ENCODE data around the gene MED15. TPM values are rescaled to one million over a fixed set of nuclear protein-coding genes. Genes with fewer than 3 reads are reported as not detected.

The MED15 gene
- total RNA-seq, 1 donor from 2014 or later, result 105 TPM

DNA sequence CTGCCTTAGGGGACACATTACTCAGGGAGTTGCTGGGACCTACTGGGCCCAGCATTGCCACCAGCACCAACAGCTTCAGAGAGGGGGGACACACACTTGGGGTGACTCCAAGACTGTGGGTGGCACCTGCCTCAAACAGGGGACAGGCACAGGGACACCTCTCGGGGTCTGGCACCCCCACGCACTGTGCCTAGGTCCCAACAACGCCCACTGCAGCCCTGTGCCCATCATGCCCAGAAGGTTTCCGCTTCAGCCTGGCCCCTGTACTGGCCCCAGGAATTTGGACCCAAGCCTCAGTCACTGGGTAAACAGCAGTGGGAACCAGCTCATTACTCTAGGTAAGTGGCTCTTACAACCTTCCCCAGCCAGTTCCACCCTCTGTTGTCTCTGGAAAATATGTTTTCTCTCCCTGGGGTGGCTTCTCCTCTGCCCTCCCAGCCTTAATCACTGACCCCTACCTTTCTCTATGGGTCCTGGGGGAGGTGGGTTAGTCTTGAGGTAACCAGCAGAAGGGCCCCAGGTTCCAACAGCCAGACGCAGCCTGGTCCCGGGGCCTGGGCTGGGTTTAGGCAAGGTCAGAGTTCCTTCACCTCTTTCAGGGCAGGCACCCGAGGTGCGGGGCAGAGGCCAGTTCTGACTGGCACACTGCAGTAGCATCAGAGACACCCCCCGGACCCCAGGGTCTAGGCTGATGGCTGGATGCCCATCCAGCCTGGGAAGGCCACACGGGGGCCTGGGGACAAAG, 123.6 kb downstream of the MED15 start:
- TF ChIP-seq, protein P1, sequence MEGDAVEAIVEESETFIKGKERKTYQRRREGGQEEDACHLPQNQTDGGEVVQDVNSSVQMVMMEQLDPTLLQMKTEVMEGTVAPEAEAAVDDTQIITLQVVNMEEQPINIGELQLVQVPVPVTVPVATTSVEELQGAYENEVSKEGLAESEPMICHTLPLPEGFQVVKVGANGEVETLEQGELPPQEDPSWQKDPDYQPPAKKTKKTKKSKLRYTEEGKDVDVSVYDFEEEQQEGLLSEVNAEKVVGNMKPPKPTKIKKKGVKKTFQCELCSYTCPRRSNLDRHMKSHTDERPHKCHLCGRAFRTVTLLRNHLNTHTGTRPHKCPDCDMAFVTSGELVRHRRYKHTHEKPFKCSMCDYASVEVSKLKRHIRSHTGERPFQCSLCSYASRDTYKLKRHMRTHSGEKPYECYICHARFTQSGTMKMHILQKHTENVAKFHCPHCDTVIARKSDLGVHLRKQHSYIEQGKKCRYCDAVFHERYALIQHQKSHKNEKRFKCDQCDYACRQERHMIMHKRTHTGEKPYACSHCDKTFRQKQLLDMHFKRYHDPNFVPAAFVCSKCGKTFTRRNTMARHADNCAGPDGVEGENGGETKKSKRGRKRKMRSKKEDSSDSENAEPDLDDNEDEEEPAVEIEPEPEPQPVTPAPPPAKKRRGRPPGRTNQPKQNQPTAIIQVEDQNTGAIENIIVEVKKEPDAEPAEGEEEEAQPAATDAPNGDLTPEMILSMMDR (IDR thresholded peaks at IDR 0.05), result no peak
- Histone ChIP-seq H3K27me3 (ENCODE audit: low read depth) (no peaks in the 10 kb centered on the region), H3K4me1 (no peaks in the 10 kb centered on the region), H3K4me3 (no peak overlapping the region), H3K9me3 (no peaks in the 10 kb centered on the region), H3K27ac (no peak overlapping the region), H3K36me3 (no peaks in the 10 kb centered on the region)
- peak; percentile 49 to 73 for ATAC-seq
- no peak for DNase-seq
- intact Hi-C loops (cut with DNase I), result no loop called here

DNA sequence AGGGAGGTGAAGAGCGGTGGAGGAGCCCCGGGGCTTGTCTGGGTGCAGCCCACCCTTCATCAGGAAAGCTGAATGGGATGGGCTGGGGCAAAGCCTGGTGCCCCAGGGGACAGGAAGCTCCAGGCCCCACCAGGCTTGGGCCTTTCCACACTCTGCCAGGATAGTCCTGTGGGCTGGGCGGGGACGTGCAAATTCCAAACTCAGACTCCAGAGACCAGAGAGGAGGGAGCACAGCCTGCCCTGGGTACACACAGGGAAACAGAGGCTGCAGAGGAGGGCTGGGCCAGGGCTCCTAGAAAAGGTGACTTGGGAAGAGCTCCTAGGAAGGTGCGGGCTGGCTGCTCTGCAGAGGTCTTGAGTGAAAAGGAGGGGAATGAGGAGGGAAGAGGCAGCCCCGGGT, 124.7 kb downstream of the MED15 start:
- H3K27ac ChIP-seq, result no peak overlapping the region
- no peaks in the 10 kb centered on the region for H3K4me1 ChIP-seq
- TF ChIP-seq, protein P1 (IDR thresholded peaks at IDR 0.05), result no peak
- intact Hi-C loops (cut with DNase I), result no loop called here
- H3K9me3 ChIP-seq, result no peaks in the 10 kb centered on the region
- H3K27me3 ChIP-seq (ENCODE audit: low read depth), result no peaks in the 10 kb centered on the region
- DNase-seq (no peak), ATAC-seq (peak in 1 of 2 donors; percentile 6)
- H3K4me3 ChIP-seq, result no peak overlapping the region
- no peaks in the 10 kb centered on the region for H3K36me3 ChIP-seq

DNA sequence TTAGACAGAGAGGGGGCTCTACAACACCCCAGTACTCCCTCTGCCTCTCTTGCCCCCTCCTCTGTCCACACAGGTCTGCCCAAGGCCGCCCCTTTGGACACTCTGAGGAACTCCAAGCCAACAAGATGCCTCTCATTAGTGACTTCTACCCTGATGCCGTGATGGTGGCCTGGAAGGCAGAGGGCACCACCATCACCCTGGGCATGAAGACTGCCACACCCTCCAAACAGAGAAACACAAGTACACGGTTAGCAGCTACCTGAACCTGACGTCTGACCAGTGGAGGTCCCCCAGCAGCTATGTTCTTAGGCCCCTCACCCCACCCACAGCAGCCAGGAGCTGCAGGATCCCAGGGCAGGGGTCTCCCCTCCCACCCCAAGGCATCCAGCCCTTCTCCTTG, 125.1 kb downstream of the MED15 start:
- DNase-seq (no peak), ATAC-seq (no peak)
- Histone ChIP-seq H3K4me1 (no peaks in the 10 kb centered on the region), H3K4me3 (no peak overlapping the region), H3K27ac (no peak overlapping the region), H3K9me3 (no peaks in the 10 kb centered on the region), H3K36me3 (no peaks in the 10 kb centered on the region), H3K27me3 (ENCODE audit: low read depth) (no peaks in the 10 kb centered on the region)
- intact Hi-C loops (cut with DNase I), result no loop called here
- TF ChIP-seq, protein P1 (IDR thresholded peaks at IDR 0.05), result no peak

DNA sequence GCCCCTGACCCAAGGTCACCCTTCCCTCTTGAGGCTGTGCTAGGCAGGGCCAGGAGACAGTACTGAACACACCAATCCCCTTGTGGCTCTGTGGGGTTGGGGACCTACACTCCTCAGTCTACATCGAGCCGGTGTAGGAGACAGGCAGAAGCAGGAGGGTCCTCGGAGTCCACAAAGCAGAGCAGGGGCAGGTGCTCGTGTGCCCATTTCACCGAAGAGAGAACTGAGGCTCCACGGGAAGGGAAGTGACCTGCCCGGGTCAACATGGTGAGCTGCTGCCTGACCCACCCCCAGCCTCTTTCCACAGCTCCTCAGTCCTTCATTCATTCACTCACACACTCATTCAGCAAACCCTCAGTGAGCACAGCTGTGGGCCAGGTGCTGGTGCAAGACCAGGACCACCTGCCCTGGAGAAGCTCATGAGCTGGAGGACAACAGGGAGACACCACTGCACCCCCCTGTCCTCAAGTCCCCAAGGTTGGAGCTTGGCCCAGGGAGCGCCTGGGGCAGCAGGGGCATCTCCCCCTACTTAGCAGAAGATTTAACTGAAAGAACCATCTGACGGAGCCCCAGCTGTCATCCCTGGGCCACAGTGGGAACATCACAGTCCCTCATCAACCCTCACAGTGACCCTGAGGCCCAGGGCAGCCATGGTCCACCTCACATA, 127.3 kb downstream of the MED15 start:
- intact Hi-C loops (cut with DNase I), result no loop called here
- H3K4me1 ChIP-seq, result no peaks in the 10 kb centered on the region
- TF ChIP-seq, protein P1 (IDR thresholded peaks at IDR 0.05), result no peak
- H3K9me3 ChIP-seq, result no peaks in the 10 kb centered on the region
- no peak overlapping the region for H3K4me3 ChIP-seq
- no peaks in the 10 kb centered on the region for H3K27me3 ChIP-seq (ENCODE audit: low read depth)
- ATAC-seq (no peak), DNase-seq (no peak)
- no peak overlapping the region for H3K27ac ChIP-seq
- no peaks in the 10 kb centered on the region for H3K36me3 ChIP-seq

DNA sequence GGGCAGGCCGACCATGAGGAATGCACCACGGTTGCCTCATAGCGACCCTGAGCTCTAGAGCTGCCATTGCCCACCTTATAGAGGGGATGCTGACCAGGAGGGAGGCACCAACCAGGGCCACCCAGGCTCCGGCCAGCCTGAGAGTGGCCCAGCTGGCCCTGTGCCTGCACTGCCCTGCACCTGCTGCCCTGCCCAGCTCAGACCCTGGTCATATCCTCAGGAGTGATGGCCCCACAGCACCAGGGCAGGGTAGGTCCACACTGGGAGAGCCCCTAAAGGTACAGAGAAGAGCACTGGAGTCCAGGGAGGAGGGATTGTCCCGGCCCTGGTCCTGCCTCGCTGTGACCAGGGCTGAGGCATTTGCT, 127.8 kb downstream of the MED15 start:
- Histone ChIP-seq H3K4me1 (no peaks in the 10 kb centered on the region), H3K36me3 (no peaks in the 10 kb centered on the region), H3K4me3 (no peak overlapping the region), H3K9me3 (no peaks in the 10 kb centered on the region), H3K27me3 (ENCODE audit: low read depth) (no peaks in the 10 kb centered on the region), H3K27ac (no peak overlapping the region)
- TF ChIP-seq, protein P1 (IDR thresholded peaks at IDR 0.05), result no peak
- ATAC-seq (no peak), DNase-seq (no peak)
- intact Hi-C loops (cut with DNase I), result no loop called here
